K562 treated with DMSO at 1 percent for 4 hours (cell line): ENCODE data around the gene ATP6V1E1. TPM values are rescaled to one million over a fixed set of nuclear protein-coding genes. Genes with fewer than 3 reads are reported as not detected.

Experiments
- total RNA-seq: library from RNA; unstranded; fragments of 300-600 nt; gene quantifications from 2 replicates; pipeline ENCODE4 v1.2.3, GENCODE V29; 2022; ENCODE audit not compliant: insufficient read depth

The ATP6V1E1 gene
- 259 and 285 TPM in 2 replicates for total RNA-seq

GRCh38 chr22:17628406-17629172, at the start of gene ATP6V1E1:
TSS of gene ATP6V1E1 (minus strand) at chr22:17628749. CDS start at chr22:17628635, 114 bp downstream.

GRCh38 chr22:17638432-17639246, 10.1 kb upstream of the ATP6V1E1 start, which contains the start of gene BCL2L13:
TSS of gene BCL2L13 (plus strand) at chr22:17638757. CDS start at chr22:17655712, 16,955 bp downstream.

GRCh38 chr22:17562906-17563870, 65.4 kb downstream of the ATP6V1E1 start, which contains the start of gene SLC25A18:
TSS of gene SLC25A18 (plus strand) at chr22:17563498. CDS start at chr22:17579945, 16,447 bp downstream.

Other genes with a start within 250 kb of the ATP6V1E1 start
- gene SLC25A18, start 65.3 kb downstream of the ATP6V1E1 start, total RNA-seq, result 0.55 and 0.58 TPM in 2 replicates
- gene BCL2L13, start 10.0 kb upstream of the ATP6V1E1 start, total RNA-seq, result 38.2 and 39.5 TPM in 2 replicates
- 51.5 and 82.7 TPM in 2 replicates for gene BID, start 145.7 kb upstream of the ATP6V1E1 start, total RNA-seq